Neural crest cell (in vitro differentiated cells): ENCODE data around the gene GARS1. TPM values are rescaled to one million over a fixed set of nuclear protein-coding genes. Genes with fewer than 3 reads are reported as not detected.

Experiments
- DNase-seq: peaks from one replicate; pipeline ENCODE4 v3.0.0; 2021; ENCODE audit warnings: low read depth, mixed read lengths, low spot score
- H3K27ac Mint-ChIP-seq: one replicate; pipeline ENCODE4 v1.8.0; 2021; ENCODE audit warnings: mild to moderate bottlenecking, mixed read lengths; ENCODE audit not compliant: unreplicated experiment
- H3K27me3 Mint-ChIP-seq: 2 replicates; pipeline ENCODE4 v1.8.0; 2021; ENCODE audit warnings: low read depth, mild to moderate bottlenecking, mixed read lengths
- H3K36me3 Mint-ChIP-seq: 2 replicates; pipeline ENCODE4 v1.8.0; 2021; ENCODE audit warnings: low read depth, mild to moderate bottlenecking, mixed read lengths
- H3K4me1 Mint-ChIP-seq: 2 replicates; pipeline ENCODE4 v1.8.0; 2021; ENCODE audit warnings: mixed read lengths
- H3K4me3 Mint-ChIP-seq: one replicate; pipeline ENCODE4 v1.8.0; 2021; ENCODE audit warnings: mild to moderate bottlenecking, mixed read lengths
- H3K9me3 Mint-ChIP-seq: 2 replicates; pipeline ENCODE4 v1.8.0; 2021; ENCODE audit warnings: mixed read lengths
- total RNA-seq: library from RNA; stranded (reverse); gene quantifications from 2 replicates; pipeline ENCODE4 v1.2.1, GENCODE V29; 2021
- TF ChIP-seq, protein P1 (sequence below): fragments of 200-600 bp; sonication (generic); conservative IDR thresholded peaks from 2 replicates; pipeline ENCODE4 v1.5.0; 2021; ENCODE audit warnings: antibody characterized with exemption, mild to moderate bottlenecking

Gene GARS1
- total RNA-seq, 1 donor from 2014 or later, result 152 TPM

DNA sequence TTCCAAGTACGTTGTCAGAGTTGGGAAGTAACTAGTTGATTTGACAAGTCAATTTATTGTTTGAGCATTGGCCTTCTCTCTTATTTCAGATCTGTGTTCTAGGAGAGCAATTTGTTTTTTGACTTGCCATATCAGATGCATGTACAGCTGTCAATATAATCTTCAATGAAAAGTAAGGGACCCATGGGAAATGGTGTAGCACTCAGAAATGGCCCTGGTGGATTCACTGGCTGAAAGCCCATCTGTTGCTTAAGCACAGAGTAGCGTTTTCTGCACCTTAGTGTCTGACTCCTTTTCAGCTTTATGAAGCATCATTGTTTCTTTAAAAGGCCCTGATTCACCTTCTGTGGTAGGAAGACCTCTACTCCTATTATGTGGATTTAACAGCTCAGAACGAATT, 10.2 kb downstream of the GARS1 start:
- no peak overlapping the region for H3K4me3 Mint-ChIP-seq
- no peak for DNase-seq
- no peaks in the 10 kb centered on the region for H3K9me3 Mint-ChIP-seq
- no peak overlapping the region for H3K27ac Mint-ChIP-seq
- no peaks in the 10 kb centered on the region for H3K27me3 Mint-ChIP-seq
- no peaks in the 10 kb centered on the region for H3K4me1 Mint-ChIP-seq
- H3K36me3 Mint-ChIP-seq, result peaks cover 38% of the 10 kb centered on the region
- TF ChIP-seq, protein P1, sequence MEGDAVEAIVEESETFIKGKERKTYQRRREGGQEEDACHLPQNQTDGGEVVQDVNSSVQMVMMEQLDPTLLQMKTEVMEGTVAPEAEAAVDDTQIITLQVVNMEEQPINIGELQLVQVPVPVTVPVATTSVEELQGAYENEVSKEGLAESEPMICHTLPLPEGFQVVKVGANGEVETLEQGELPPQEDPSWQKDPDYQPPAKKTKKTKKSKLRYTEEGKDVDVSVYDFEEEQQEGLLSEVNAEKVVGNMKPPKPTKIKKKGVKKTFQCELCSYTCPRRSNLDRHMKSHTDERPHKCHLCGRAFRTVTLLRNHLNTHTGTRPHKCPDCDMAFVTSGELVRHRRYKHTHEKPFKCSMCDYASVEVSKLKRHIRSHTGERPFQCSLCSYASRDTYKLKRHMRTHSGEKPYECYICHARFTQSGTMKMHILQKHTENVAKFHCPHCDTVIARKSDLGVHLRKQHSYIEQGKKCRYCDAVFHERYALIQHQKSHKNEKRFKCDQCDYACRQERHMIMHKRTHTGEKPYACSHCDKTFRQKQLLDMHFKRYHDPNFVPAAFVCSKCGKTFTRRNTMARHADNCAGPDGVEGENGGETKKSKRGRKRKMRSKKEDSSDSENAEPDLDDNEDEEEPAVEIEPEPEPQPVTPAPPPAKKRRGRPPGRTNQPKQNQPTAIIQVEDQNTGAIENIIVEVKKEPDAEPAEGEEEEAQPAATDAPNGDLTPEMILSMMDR, result no peak

GRCh38 chr7:30605832-30606231, 11.2 kb downstream of the GARS1 start:
- peaks cover 29% of the 10 kb centered on the region for H3K36me3 Mint-ChIP-seq
- H3K27me3 Mint-ChIP-seq, result no peaks in the 10 kb centered on the region
- no peak overlapping the region for H3K4me3 Mint-ChIP-seq
- DNase-seq, result no peak
- H3K9me3 Mint-ChIP-seq, result no peaks in the 10 kb centered on the region
- no peaks in the 10 kb centered on the region for H3K4me1 Mint-ChIP-seq
- TF ChIP-seq, protein P1, result no peak
- H3K27ac Mint-ChIP-seq, result no peak overlapping the region

DNA sequence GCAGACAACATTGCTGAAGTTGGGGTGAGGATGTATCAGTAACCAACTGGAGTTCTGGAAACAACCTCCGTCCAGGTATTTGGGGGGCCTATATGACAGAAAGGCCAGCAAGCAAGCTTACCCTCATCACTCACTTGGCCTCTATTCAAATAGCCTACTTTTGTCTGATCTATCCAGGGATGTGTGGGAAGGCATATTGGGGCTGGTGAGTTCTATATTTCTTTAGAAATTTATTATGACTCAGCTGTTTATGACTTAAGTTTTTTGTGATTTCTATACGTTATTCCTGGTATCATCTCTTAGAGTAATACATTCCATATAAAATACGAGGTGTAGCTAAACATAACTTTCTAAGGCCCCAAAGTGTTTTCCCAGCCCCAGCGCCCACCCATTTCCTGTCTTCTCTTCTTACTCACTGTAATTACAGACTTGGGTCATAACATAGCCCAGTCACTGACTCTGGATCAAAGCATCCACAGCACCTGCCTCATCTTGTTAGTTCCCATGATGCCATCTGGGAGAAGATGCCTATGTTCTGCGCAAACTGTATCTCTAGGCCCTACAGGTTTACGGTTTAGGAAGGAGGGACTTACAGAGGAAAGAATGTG, 18.1 kb downstream of the GARS1 start:
- no peaks in the 10 kb centered on the region for H3K9me3 Mint-ChIP-seq
- H3K4me1 Mint-ChIP-seq, result no peaks in the 10 kb centered on the region
- H3K27ac Mint-ChIP-seq, result peak overlapping the region; percentile 66
- H3K36me3 Mint-ChIP-seq, result peaks cover 29% of the 10 kb centered on the region
- no peaks in the 10 kb centered on the region for H3K27me3 Mint-ChIP-seq
- TF ChIP-seq, protein P1, result no peak
- H3K4me3 Mint-ChIP-seq, result no peak overlapping the region
- DNase-seq, result no peak

GRCh38 chr7:30613366-30614325, 19.0 kb downstream of the GARS1 start:
- Mint-ChIP-seq H3K4me1 (no peaks in the 10 kb centered on the region), H3K27ac (peak overlapping the region; percentile 29), H3K4me3 (no peak overlapping the region), H3K9me3 (no peaks in the 10 kb centered on the region), H3K36me3 (peaks cover 29% of the 10 kb centered on the region), H3K27me3 (no peaks in the 10 kb centered on the region)
- TF ChIP-seq, protein P1, result no peak
- DNase-seq, result no peak

GRCh38 chr7:30616318-30616717, 21.6 kb downstream of the GARS1 start:
- DNase-seq, result no peak
- H3K27ac Mint-ChIP-seq, result no peak overlapping the region
- H3K4me3 Mint-ChIP-seq, result no peak overlapping the region
- H3K36me3 Mint-ChIP-seq, result peaks cover 27% of the 10 kb centered on the region
- H3K9me3 Mint-ChIP-seq, result no peaks in the 10 kb centered on the region
- TF ChIP-seq, protein P1, result no peak
- H3K27me3 Mint-ChIP-seq, result no peaks in the 10 kb centered on the region
- no peaks in the 10 kb centered on the region for H3K4me1 Mint-ChIP-seq
